ENCODE data around the gene FOXC1. TPM values are rescaled to one million over a fixed set of nuclear protein-coding genes. Genes with fewer than 3 reads are reported as not detected.

FOXC1 gene
- total RNA-seq, 1 experiment from 2014 or later = 6.7 TPM

DNA sequence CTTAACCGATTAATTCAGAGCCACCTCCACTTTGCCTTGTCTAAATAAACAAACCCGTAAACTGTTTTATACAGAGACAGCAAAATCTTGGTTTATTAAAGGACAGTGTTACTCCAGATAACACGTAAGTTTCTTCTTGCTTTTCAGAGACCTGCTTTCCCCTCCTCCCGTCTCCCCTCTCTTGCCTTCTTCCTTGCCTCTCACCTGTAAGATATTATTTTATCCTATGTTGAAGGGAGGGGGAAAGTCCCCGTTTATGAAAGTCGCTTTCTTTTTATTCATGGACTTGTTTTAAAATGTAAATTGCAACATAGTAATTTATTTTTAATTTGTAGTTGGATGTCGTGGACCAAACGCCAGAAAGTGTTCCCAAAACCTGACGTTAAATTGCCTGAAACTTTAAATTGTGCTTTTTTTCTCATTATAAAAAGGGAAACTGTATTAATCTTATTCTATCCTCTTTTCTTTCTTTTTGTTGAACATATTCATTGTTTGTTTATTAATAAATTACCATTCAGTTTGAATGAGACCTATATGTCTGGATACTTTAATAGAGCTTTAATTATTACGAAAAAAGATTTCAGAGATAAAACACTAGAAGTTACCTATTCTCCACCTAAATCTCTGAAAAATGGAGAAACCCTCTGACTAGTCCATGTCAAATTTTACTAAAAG is 2.7 kb downstream of the FOXC1 start:
- intact Hi-C loops (cut with micrococcal nuclease; ENCODE audit: unreplicated experiment) = no loop called here
- POLR2A ChIA-PET = interaction anchor here (0.7 kb wide), 1 partner anchor 173 kb away, joined by 6 read pairs; no protein-coding TSS in a partner anchor
- peak overlapping the region; percentile 4 for H3K27ac ChIP-seq (ENCODE audit: low read length)
- DNase-seq (ENCODE audit: low read depth, low spot score) (no peak), ATAC-seq (no peak)
- TSS peak; percentile 94 for BruUV-seq (replicated peaks)
- peak overlapping the region; percentile 62 to 79 for H3K4me3 ChIP-seq (ENCODE audit: low read depth in 2 of 2, low read length in 2 of 2)
- in situ Hi-C loops (cut with HindIII; ENCODE audit: low pct_unique_long_range_greater_than_20kb, low sequenced_read_pairs) = no loop called here
- CTCF ChIA-PET = interaction anchor here (1.2 kb wide), 1 partner anchor 492 kb away, joined by 4 read pairs; no protein-coding TSS in a partner anchor
- TF ChIP-seq POLR2AphosphoS5 (IDR thresholded peaks at IDR 0.05; ENCODE audit: low read depth, low read length) = no peak
- TF ChIP-seq, protein P1, sequence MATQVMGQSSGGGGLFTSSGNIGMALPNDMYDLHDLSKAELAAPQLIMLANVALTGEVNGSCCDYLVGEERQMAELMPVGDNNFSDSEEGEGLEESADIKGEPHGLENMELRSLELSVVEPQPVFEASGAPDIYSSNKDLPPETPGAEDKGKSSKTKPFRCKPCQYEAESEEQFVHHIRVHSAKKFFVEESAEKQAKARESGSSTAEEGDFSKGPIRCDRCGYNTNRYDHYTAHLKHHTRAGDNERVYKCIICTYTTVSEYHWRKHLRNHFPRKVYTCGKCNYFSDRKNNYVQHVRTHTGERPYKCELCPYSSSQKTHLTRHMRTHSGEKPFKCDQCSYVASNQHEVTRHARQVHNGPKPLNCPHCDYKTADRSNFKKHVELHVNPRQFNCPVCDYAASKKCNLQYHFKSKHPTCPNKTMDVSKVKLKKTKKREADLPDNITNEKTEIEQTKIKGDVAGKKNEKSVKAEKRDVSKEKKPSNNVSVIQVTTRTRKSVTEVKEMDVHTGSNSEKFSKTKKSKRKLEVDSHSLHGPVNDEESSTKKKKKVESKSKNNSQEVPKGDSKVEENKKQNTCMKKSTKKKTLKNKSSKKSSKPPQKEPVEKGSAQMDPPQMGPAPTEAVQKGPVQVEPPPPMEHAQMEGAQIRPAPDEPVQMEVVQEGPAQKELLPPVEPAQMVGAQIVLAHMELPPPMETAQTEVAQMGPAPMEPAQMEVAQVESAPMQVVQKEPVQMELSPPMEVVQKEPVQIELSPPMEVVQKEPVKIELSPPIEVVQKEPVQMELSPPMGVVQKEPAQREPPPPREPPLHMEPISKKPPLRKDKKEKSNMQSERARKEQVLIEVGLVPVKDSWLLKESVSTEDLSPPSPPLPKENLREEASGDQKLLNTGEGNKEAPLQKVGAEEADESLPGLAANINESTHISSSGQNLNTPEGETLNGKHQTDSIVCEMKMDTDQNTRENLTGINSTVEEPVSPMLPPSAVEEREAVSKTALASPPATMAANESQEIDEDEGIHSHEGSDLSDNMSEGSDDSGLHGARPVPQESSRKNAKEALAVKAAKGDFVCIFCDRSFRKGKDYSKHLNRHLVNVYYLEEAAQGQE (IDR thresholded peaks at IDR 0.05; ENCODE audit: insufficient read depth in 1 of 2, low read depth in 2 of 2, low read length in 1 of 2) = no peak
- no peak for TF ChIP-seq SIN3A (IDR thresholded peaks at IDR 0.05; ENCODE audit: borderline replicate concordance, insufficient read depth, low read depth, low read length)
- TF ChIP-seq, protein P2, sequence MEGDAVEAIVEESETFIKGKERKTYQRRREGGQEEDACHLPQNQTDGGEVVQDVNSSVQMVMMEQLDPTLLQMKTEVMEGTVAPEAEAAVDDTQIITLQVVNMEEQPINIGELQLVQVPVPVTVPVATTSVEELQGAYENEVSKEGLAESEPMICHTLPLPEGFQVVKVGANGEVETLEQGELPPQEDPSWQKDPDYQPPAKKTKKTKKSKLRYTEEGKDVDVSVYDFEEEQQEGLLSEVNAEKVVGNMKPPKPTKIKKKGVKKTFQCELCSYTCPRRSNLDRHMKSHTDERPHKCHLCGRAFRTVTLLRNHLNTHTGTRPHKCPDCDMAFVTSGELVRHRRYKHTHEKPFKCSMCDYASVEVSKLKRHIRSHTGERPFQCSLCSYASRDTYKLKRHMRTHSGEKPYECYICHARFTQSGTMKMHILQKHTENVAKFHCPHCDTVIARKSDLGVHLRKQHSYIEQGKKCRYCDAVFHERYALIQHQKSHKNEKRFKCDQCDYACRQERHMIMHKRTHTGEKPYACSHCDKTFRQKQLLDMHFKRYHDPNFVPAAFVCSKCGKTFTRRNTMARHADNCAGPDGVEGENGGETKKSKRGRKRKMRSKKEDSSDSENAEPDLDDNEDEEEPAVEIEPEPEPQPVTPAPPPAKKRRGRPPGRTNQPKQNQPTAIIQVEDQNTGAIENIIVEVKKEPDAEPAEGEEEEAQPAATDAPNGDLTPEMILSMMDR (IDR thresholded peaks at IDR 0.05) = no peak
- no peak for TF ChIP-seq TCF7L2 (IDR thresholded peaks at IDR 0.05; ENCODE audit: low read depth, low read length)
- peaks cover 13% of the 10 kb centered on the region for H3K4me1 ChIP-seq (ENCODE audit: control insufficient read depth, insufficient read depth, low read length)
- H3K9me3 ChIP-seq (ENCODE audit: control insufficient read depth, insufficient read depth, low read depth, low read length) = no peaks in the 10 kb centered on the region
- H3K36me3 ChIP-seq (ENCODE audit: control insufficient read depth, insufficient read depth, low read length) = no peaks in the 10 kb centered on the region
- H3K27me3 ChIP-seq (ENCODE audit: control insufficient read depth, insufficient read depth, low read length) = peaks cover 3% of the 10 kb centered on the region; the same call in 1 of the 2 replicates

DNA sequence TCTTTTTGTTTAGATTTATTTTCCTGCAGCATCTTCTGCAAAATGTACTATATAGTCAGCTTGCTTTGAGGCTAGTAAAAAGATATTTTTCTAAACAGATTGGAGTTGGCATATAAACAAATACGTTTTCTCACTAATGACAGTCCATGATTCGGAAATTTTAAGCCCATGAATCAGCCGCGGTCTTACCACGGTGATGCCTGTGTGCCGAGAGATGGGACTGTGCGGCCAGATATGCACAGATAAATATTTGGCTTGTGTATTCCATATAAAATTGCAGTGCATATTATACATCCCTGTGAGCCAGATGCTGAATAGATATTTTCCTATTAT is 3.2 kb downstream of the FOXC1 start:
- in situ Hi-C loops (cut with HindIII; ENCODE audit: low pct_unique_long_range_greater_than_20kb, low sequenced_read_pairs) = no loop called here
- no TSS peak for BruUV-seq (replicated peaks)

More for the DNA sequence above, 3.2 kb downstream of the FOXC1 start:
- H3K27me3 ChIP-seq (ENCODE audit: control insufficient read depth, insufficient read depth, low read length) = peaks cover 3% of the 10 kb centered on the region; the same call in 1 of the 2 replicates
- H3K9me3 ChIP-seq (ENCODE audit: control insufficient read depth, insufficient read depth, low read depth, low read length) = no peaks in the 10 kb centered on the region
- POLR2A ChIA-PET = no interaction called here
- CTCF ChIA-PET = no interaction called here
- H3K27ac ChIP-seq (ENCODE audit: low read length) = no peak overlapping the region; the same call in 1 of the 2 replicates
- peaks cover 13% of the 10 kb centered on the region for H3K4me1 ChIP-seq (ENCODE audit: control insufficient read depth, insufficient read depth, low read length)
- ATAC-seq (no peak), DNase-seq (ENCODE audit: low read depth, low spot score) (no peak)
- no peaks in the 10 kb centered on the region for H3K36me3 ChIP-seq (ENCODE audit: control insufficient read depth, insufficient read depth, low read length)
- TF ChIP-seq, protein P1 (IDR thresholded peaks at IDR 0.05; ENCODE audit: insufficient read depth in 1 of 2, low read depth in 2 of 2, low read length in 1 of 2) = no peak
- TF ChIP-seq, protein P2 (IDR thresholded peaks at IDR 0.05) = no peak
- no peak for TF ChIP-seq SIN3A (IDR thresholded peaks at IDR 0.05; ENCODE audit: borderline replicate concordance, insufficient read depth, low read depth, low read length)
- no peak for TF ChIP-seq POLR2AphosphoS5 (IDR thresholded peaks at IDR 0.05; ENCODE audit: low read depth, low read length)
- no peak for TF ChIP-seq TCF7L2 (IDR thresholded peaks at IDR 0.05; ENCODE audit: low read depth, low read length)
- peak overlapping the region; percentile 62 to 79 for H3K4me3 ChIP-seq (ENCODE audit: low read depth in 2 of 2, low read length in 2 of 2)
- intact Hi-C loops (cut with micrococcal nuclease; ENCODE audit: unreplicated experiment) = no loop called here

Data from Panc1 (cell line).